Ectodermal cell (in vitro differentiated cells): ENCODE results near the gene SDR39U1.

Experiments
- H3K27ac ChIP-seq: 2 replicates; pipeline ENCODE4 v1.7.0; 2013; ENCODE audit warnings: mild to moderate bottlenecking, low read depth, low read length; ENCODE audit not compliant: insufficient read depth, poor library complexity, severe bottlenecking
- H3K27me3 ChIP-seq: 2 replicates; pipeline ENCODE4 v1.7.0; 2013; ENCODE audit warnings: mild to moderate bottlenecking, low read length; ENCODE audit not compliant: insufficient read depth, control insufficient read depth, poor library complexity, severe bottlenecking
- H3K36me3 ChIP-seq: one replicate; pipeline ENCODE4 v1.7.0; 2013; ENCODE audit warnings: low read length; ENCODE audit not compliant: control insufficient read depth, insufficient read depth
- H3K4me1 ChIP-seq: one replicate; pipeline ENCODE4 v1.7.0; 2013; ENCODE audit warnings: low read length; ENCODE audit not compliant: control insufficient read depth, insufficient read depth
- H3K4me3 ChIP-seq: 2 replicates; pipeline ENCODE4 v1.7.0; 2013; ENCODE audit warnings: low read depth, low read length, control low read depth; ENCODE audit not compliant: insufficient read depth
- H3K9me3 ChIP-seq: 2 replicates; pipeline ENCODE4 v1.7.0; 2013; ENCODE audit warnings: mild to moderate bottlenecking, low read length, moderate library complexity; ENCODE audit not compliant: control insufficient read depth
- WGBS, 2 experiments: methylation state at CpG; one replicate each; pipeline ENCODE4 v1.1.7; 2013; ENCODE audit warnings: missing lambda C conversion rate in 2 of 2; 5-methylcytosine and 5-hydroxymethylcytosine counted together

Gene SDR39U1

DNA sequence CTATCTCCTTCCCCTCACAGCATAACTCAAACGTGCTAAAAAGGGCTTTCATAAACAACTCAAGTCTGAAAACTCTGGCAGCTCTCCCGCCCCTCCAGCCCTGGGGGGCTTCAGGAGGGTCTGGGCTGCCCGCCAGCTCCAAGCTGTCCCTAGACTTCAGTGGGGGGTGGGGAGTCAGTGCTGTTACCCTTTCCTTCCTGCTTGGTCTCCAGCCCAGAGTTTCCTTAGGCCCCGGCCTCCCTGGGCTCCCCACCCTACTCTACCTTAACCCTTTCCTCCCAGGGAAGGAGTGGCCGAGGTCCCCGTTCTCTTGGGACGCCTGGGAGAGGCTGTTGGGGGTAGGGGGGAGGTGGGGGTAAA lies 44.3 kb downstream of the SDR39U1 start:
- H3K27me3 ChIP-seq = no peaks in the 10 kb centered on the region
- 19 to 28% methylated on average over 4 to 5 of the region's 7 CpGs for WGBS, 2 experiments
- peaks cover 19% of the 10 kb centered on the region for H3K4me1 ChIP-seq
- no peaks in the 10 kb centered on the region for H3K9me3 ChIP-seq
- H3K36me3 ChIP-seq = no peaks in the 10 kb centered on the region
- no peak overlapping the region for H3K4me3 ChIP-seq
- no peak overlapping the region for H3K27ac ChIP-seq

DNA sequence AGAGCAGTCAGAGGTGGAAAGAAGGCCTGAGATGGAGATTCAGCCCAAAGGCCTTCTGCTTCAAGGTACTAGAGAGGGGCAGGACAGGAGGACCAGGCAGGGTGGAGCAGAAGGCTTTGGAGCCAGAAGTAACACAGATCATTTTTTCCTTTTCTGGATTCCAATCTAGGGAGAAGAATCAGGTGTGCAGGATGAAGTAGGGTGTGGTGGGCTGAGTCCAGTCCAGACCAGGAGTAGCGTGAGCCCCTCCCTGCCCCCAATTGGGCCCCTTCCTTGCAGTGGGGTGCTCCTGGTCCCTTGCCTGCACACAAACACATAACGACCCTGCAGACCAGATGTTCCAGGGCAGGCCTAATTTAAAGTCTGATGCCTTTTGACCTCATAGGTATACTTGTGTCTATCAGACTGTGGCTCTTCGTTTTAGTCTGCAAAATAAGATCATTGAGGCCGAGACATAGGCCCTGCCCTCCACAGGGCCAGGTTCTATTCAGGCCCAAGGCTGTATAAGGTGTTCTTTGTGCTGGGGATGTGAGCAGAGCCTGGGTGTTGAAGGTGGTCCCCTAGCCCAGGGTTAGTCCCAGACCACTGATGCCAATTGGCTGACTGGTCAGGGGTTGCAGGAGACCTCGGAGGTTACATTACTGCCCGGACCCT lies 44.8 kb downstream of the SDR39U1 start:
- H3K27ac ChIP-seq = no peak overlapping the region
- no peak overlapping the region for H3K4me3 ChIP-seq
- H3K9me3 ChIP-seq = no peaks in the 10 kb centered on the region
- 67 to 80% methylated on average over 6 of the region's 6 CpGs for WGBS, 2 experiments
- peaks cover 18% of the 10 kb centered on the region for H3K4me1 ChIP-seq
- no peaks in the 10 kb centered on the region for H3K36me3 ChIP-seq
- no peaks in the 10 kb centered on the region for H3K27me3 ChIP-seq

DNA sequence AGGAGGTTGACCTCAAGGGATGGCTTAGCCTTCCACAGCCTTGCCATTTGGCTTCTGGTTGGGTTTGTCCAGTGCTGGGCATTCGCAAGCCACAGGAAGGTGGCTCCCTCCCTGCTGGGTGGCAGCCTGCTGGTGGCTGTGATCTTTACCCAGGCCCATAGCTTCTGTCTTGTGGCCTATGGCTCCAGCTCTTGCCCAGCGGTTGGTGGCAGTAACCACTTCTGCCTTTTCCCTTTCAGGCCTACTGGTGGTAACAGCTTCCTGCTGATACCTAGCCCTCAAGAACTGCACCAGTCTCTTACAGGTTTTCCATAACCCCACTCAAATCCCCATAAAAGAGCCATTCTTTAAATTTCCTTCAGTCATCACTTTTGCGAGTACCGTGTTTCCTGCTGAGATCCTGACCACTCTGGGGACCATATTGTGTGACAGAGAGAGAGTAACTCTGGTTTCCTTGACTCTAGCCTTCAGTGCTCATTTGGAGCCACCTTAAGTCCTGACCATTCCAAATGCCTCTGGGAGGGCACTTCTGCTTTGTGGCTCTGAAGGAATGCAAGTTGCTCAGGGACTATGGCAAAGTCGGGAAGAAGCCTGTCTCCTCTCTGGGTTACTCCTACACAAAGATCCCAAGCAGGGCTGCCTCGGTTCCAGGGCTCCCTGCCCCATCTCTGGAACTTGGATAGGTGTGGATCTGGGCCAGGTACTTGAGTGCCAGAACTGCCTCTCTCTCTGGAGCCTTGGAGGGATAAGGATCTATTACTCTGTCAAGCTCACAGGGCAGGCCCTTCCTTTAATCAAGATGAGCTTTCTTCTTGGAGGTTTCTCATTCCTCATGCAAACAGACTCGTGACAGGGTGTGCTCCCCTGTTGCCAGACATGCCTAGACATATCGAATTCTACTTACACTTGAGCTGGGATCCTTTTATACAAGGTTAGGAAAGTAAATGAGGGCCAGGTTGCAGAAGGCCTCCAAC lies 46.7 kb downstream of the SDR39U1 start:
- Histone ChIP-seq H3K4me3 (no peak overlapping the region), H3K27me3 (no peaks in the 10 kb centered on the region), H3K36me3 (no peaks in the 10 kb centered on the region), H3K27ac (no peak overlapping the region), H3K9me3 (no peaks in the 10 kb centered on the region), H3K4me1 (peaks cover 18% of the 10 kb centered on the region)
- WGBS, 2 experiments = 77 to 82% methylated on average over 8 of the region's 8 CpGs

DNA sequence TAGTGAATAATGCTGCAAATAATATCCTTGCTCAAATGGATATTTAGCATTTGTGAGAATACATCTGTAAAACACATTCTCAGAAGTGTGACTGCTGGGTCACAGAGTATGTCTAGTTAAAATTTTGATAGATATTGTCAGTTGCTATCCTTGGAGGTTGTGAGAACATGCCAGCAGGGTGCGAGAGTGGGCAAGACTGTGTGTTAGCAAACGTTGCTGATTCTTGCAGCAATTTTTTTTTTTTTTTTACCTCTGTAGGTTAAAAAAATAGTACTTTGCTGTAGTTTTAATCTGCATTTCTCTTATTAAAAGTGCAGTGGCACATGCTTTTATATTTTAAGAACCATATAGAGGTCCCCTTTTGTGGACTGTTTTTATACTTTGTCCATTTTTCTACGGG lies 48.3 kb downstream of the SDR39U1 start:
- H3K4me1 ChIP-seq = peaks cover 5% of the 10 kb centered on the region
- WGBS, 2 experiments = 55 to 79% methylated on average over 2 to 3 of the region's 3 CpGs
- H3K9me3 ChIP-seq = no peaks in the 10 kb centered on the region
- H3K4me3 ChIP-seq = no peak overlapping the region
- no peaks in the 10 kb centered on the region for H3K36me3 ChIP-seq
- H3K27ac ChIP-seq = no peak overlapping the region
- no peaks in the 10 kb centered on the region for H3K27me3 ChIP-seq

DNA sequence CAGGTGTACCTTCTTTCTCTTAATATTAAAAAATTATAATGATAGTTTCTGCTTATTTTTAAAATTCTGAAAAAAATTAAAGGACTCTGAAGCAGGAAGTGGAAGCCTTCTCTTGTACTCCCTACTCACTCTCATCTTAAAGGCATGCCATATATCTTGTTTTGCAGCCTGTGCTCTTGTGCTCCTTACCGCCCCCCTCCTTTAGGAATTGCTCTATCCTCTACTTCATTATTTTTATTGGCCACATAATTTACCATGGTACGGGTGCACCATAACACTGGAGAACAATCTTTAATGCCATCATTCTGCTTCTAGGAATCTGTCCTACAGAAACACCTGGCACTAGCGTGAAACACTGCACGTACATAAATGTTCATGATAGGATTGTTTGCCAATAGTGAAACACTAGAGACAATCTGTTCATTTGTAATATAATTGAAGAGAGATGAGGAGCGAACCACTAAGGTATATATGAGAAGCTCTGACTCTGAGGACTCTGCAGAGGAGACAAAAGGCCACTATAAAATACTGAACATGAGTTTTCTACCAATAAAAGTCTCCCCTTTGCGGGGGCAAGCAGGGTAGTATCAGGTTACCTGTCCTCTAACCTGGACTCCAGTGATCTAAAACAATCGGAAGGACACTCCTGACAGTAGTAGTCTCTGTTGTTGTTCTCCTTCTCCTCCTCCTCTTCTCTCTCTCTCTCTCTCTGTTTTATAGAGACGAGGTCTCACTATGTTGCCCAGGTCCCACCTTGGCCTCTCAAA lies 50.1 kb downstream of the SDR39U1 start:
- no peak overlapping the region for H3K4me3 ChIP-seq
- H3K27me3 ChIP-seq = no peaks in the 10 kb centered on the region
- H3K36me3 ChIP-seq = no peaks in the 10 kb centered on the region
- H3K9me3 ChIP-seq = no peaks in the 10 kb centered on the region
- 77 to 82% methylated on average over 8 of the region's 8 CpGs for WGBS, 2 experiments
- H3K4me1 ChIP-seq = no peaks in the 10 kb centered on the region
- H3K27ac ChIP-seq = no peak overlapping the region

DNA sequence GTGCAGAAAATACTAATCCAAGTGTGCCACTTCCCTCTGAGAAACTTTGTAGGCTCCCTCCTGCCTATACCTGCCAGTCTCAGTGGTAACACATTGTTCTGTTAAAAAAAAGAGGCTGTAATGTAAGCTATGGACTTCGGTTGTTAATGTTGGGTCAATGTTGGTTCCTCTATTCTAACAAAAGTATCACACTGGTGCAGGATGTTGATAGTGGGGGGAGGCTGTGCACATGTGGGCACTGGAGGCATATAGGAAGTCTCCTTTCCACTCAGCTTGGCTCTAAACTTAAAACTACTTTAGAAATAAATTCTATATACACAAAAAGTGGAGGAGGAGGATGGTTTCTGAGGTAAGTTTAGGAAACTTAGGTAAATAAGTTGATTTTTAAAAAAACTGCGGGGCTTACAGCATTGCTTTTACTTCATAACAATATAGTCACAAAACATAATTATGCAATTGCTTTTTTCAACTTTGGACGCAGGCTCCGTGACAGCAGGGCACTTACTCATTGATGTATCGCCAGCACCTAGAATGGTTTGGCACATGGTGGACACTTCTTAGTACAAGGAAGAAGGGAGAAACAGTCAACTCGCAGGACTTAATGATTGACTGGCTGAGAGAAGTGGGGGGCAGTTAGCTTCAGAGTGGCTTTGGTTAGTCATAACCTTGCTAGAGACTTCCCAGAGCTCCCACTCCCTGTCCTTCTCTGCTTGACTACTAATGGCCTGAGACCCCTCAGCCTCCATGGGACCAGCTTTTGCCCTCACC lies 51.7 kb downstream of the SDR39U1 start:
- H3K9me3 ChIP-seq = no peaks in the 10 kb centered on the region
- no peak overlapping the region for H3K27ac ChIP-seq
- no peaks in the 10 kb centered on the region for H3K4me1 ChIP-seq
- WGBS, 2 experiments = 91 to 94% methylated on average over 5 to 6 of the region's 6 CpGs
- H3K27me3 ChIP-seq = no peaks in the 10 kb centered on the region
- no peak overlapping the region for H3K4me3 ChIP-seq
- H3K36me3 ChIP-seq = no peaks in the 10 kb centered on the region
